SK-N-SH treated with all-trans-retinoic acid at 6 μM for 48 hours (cell line): ENCODE results near the gene GSKIP.

Experiments used
- ATAC-seq: fragments of 200-7000 bp; cut with Tn5 transposase; 3 replicates; pipeline ENCODE4 v1.9.1; 2020; ENCODE audit warnings: mild to moderate bottlenecking, moderate library complexity
- ARNTL ChIP-seq: fragments of 450-650 bp; formaldehyde crosslinking; IDR thresholded peaks from 2 replicates; pipeline ENCODE4 v1.5.0; 2020; ENCODE audit warnings: low read depth, mild to moderate bottlenecking, moderate library complexity, borderline replicate concordance
- BACH2 ChIP-seq: fragments of 250-450 bp; sonication (Bioruptor Pico); IDR thresholded peaks from 2 replicates; pipeline ENCODE4 v1.9.0; 2021; ENCODE audit warnings: mild to moderate bottlenecking, borderline replicate concordance
- CREB5 ChIP-seq: fragments of 250-450 bp; sonication (Bioruptor Pico); IDR thresholded peaks from 2 replicates; pipeline ENCODE4 v1.5.1; 2020; ENCODE audit warnings: low read depth, mild to moderate bottlenecking, moderate library complexity
- CSRNP3 ChIP-seq: fragments of 250-450 bp; sonication (Bioruptor Pico); IDR thresholded peaks from 2 replicates; pipeline ENCODE4 v1.5.1; 2021; ENCODE audit warnings: mild to moderate bottlenecking, moderate library complexity
- ESRRG ChIP-seq: fragments of 250-450 bp; sonication (Bioruptor Pico); IDR thresholded peaks from 2 replicates; pipeline ENCODE4 v1.6.1; 2021; ENCODE audit warnings: mild to moderate bottlenecking
- GLIS3 ChIP-seq: fragments of 250-450 bp; sonication (Bioruptor Pico); IDR thresholded peaks from 2 replicates; pipeline ENCODE4 v1.5.0; 2020; ENCODE audit warnings: mild to moderate bottlenecking, moderate library complexity
- ISL1 ChIP-seq: fragments of 250-450 bp; sonication (Bioruptor Pico); IDR thresholded peaks from 2 replicates; pipeline ENCODE4 v2.1.2; 2022; ENCODE audit warnings: mild to moderate bottlenecking, moderate library complexity
- OSR1 ChIP-seq: fragments of 250-450 bp; sonication (Bioruptor Pico); IDR thresholded peaks from 2 replicates; pipeline ENCODE4 v1.8.0; 2022; ENCODE audit warnings: moderate library complexity, mild to moderate bottlenecking, inconsistent platforms
- PATZ1 ChIP-seq: fragments of 250-450 bp; sonication (Bioruptor Pico); IDR thresholded peaks from 2 replicates; pipeline ENCODE4 v1.8.0; 2020; ENCODE audit warnings: mild to moderate bottlenecking, moderate library complexity, borderline replicate concordance
- POU6F1 ChIP-seq: fragments of 250-450 bp; sonication (Bioruptor Pico); IDR thresholded peaks from 2 replicates; pipeline ENCODE4 v1.8.0; 2021; ENCODE audit warnings: low read depth, mild to moderate bottlenecking, moderate library complexity, borderline replicate concordance
- RARB ChIP-seq: fragments of 250-450 bp; sonication (Bioruptor Pico); IDR thresholded peaks from 2 replicates; pipeline ENCODE4 v1.8.0; 2021; ENCODE audit warnings: mild to moderate bottlenecking, moderate library complexity
- SNAI2 ChIP-seq: fragments of 250-450 bp; sonication (Bioruptor Pico); IDR thresholded peaks from 2 replicates; pipeline ENCODE4 v1.5.0; 2020; ENCODE audit warnings: mild to moderate bottlenecking, moderate library complexity
- TCF4 ChIP-seq: fragments of 250-450 bp; sonication (Bioruptor Pico); IDR thresholded peaks from 2 replicates; pipeline ENCODE4 v1.8.0; 2021; ENCODE audit warnings: mild to moderate bottlenecking, moderate library complexity, borderline replicate concordance
- TOX ChIP-seq: fragments of 250-450 bp; sonication (Bioruptor Pico); IDR thresholded peaks from 2 replicates; pipeline ENCODE4 v1.8.0; 2021; ENCODE audit warnings: mild to moderate bottlenecking, moderate library complexity, borderline replicate concordance
- TSHZ2 ChIP-seq: fragments of 250-450 bp; sonication (Bioruptor Pico); IDR thresholded peaks from 2 replicates; pipeline ENCODE4 v1.5.0; 2020; ENCODE audit warnings: mild to moderate bottlenecking, moderate library complexity
- ZC3H10 ChIP-seq: fragments of 250-450 bp; sonication (Bioruptor Pico); IDR thresholded peaks from 2 replicates; pipeline ENCODE4 v1.5.1; 2021; ENCODE audit warnings: mild to moderate bottlenecking, moderate library complexity
- ZFP3 ChIP-seq: fragments of 250-450 bp; sonication (Bioruptor Pico); IDR thresholded peaks from 2 replicates; pipeline ENCODE4 v1.5.0; 2020; ENCODE audit warnings: mild to moderate bottlenecking, moderate library complexity
- ZFP30 ChIP-seq: fragments of 450-650 bp; formaldehyde crosslinking; IDR thresholded peaks from 2 replicates; pipeline ENCODE4 v1.5.0; 2022; ENCODE audit warnings: mild to moderate bottlenecking, moderate library complexity
- ZNF8 ChIP-seq: fragments of 450-650 bp; formaldehyde crosslinking; IDR thresholded peaks from 2 replicates; pipeline ENCODE4 v1.5.0; 2020; ENCODE audit warnings: mild to moderate bottlenecking, moderate library complexity

GSKIP gene

DNA sequence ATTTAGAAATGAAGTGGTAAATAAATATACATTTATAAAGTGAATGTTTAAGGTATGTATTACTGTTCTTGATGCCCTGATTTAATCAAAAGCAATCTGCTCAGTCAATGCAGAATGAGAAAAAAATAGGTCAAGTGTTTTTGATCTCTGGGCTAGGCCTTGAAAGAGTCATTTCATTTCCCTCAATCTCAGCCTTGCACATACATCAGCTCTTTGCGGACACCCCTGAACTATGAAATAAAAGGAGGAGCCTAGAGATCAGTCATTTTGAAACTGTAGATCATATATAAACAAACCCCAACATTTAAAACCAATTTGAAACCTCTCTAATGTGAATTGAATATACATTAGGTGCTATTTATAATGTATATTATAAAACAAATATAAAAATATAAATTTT is 42.7 kb upstream of the GSKIP start:
- TF ChIP-seq ISL1 (CRISPR knock-in tag): no peak
- TF ChIP-seq TCF4 (CRISPR knock-in tag): no peak
- no peak for TF ChIP-seq OSR1 (CRISPR knock-in tag)
- TF ChIP-seq ZFP30 (CRISPR knock-in tag): no peak
- no peak for TF ChIP-seq CREB5 (CRISPR knock-in tag)
- TF ChIP-seq POU6F1 (CRISPR knock-in tag): no peak
- no peak for TF ChIP-seq TOX (CRISPR knock-in tag)
- TF ChIP-seq CSRNP3 (CRISPR knock-in tag): no peak
- no peak for TF ChIP-seq SNAI2
- no peak for ATAC-seq

- no peak for TF ChIP-seq CREB5 (CRISPR knock-in tag)
- TF ChIP-seq ESRRG (CRISPR knock-in tag): no peak
- TF ChIP-seq OSR1 (CRISPR knock-in tag): no peak
- TF ChIP-seq BACH2 (CRISPR knock-in tag): no peak
- no peak for TF ChIP-seq ZC3H10 (CRISPR knock-in tag)
- no peak for TF ChIP-seq ARNTL (CRISPR knock-in tag)
- TF ChIP-seq ZFP3: no peak
- TF ChIP-seq CSRNP3 (CRISPR knock-in tag): no peak
- TF ChIP-seq SNAI2: no peak
- no peak for TF ChIP-seq RARB (CRISPR knock-in tag)
- no peak for TF ChIP-seq TOX (CRISPR knock-in tag)
- TF ChIP-seq TSHZ2 (CRISPR knock-in tag): no peak
- no peak for TF ChIP-seq ZNF8 (CRISPR knock-in tag)
- TF ChIP-seq PATZ1 (CRISPR knock-in tag): no peak
- TF ChIP-seq ISL1 (CRISPR knock-in tag): no peak
- no peak for TF ChIP-seq TCF4 (CRISPR knock-in tag)
- no peak for TF ChIP-seq GLIS3 (CRISPR knock-in tag)
- no peak for TF ChIP-seq POU6F1 (CRISPR knock-in tag)
- ATAC-seq: no peak
These were observed 39.1 kb upstream of the GSKIP start for GRCh38 chr14:96324219-96324618.
